K562 (cell line): Measurements from ENCODE around the gene GLIS1. TPM values are rescaled to one million over a fixed set of nuclear protein-coding genes. Genes with fewer than 3 reads are reported as not detected.

ENCODE experiments used
- ATAC-seq: fragments of 200-7000 bp; cut with Tn5 transposase; 3 replicates; pipeline ENCODE4 v1.9.1; 2020; ENCODE audit warnings: moderate library complexity
- BruUV-seq: library from RNA; stranded (reverse); fragments of 400-500 nt; replicated peaks from 2 replicates; lab custom pipeline; 2021; lab: Mats Ljungman, UMichigan
- CTCF ChIA-PET: fragments of 300-600 bp; formaldehyde crosslinking; extraction: SDS; loops from one replicate; lab custom pipeline; 2021; ENCODE audit warnings: low intra/inter-chr PET ratio; lab: Yijun Ruan, JAX
- POLR2A ChIA-PET: fragments of 300-600, 350-650 bp; sonication (Branson Sonifier 250); formaldehyde crosslinking; extraction: SDS; loops from one replicate; lab custom pipeline; 2021; ENCODE audit warnings: antibody characterized with exemption, inconsistent platforms; lab: Yijun Ruan, JAX
- DNase-seq, 4 experiments: peaks; one replicate each; pipeline versions ENCODE4 v3.0.0 to v3.0.0-alpha.2; 2011 to 2018; ENCODE audit warnings: low spot score in 3 of 4, mixed read lengths in 3 of 4; ENCODE audit errors: extremely low read depth in 1 of 4
- FAIRE-seq: peaks from 2 replicates; lab custom pipeline; 2011; peaks lifted over from hg19 to GRCh38; lab: Jason Lieb, UNC
- H2AFZ ChIP-seq: 2 replicates; pipeline ENCODE4 v1.6.0; 2011; ENCODE audit warnings: low read depth, low read length, control low read depth, inconsistent platforms
- H3K27ac ChIP-seq: fragments of 200-600 bp; 3 replicates; pipeline ENCODE4 v1.8.0; 2011; ENCODE audit warnings: low read depth, mild to moderate bottlenecking, control low read depth, inconsistent platforms, low read length, moderate library complexity, mixed read lengths; ENCODE audit errors: extremely low read depth
- H3K27me3 ChIP-seq, 2 experiments: fragments of 300-600 bp in 1 of 2; 2 replicates in 1 of 2; 3 replicates in 1 of 2; pipeline versions ENCODE4 v1.6.0 to v1.8.0; 2011; ENCODE audit warnings: inconsistent platforms in 2 of 2, low read length in 2 of 2, mild to moderate bottlenecking in 1 of 2, mixed read lengths in 1 of 2, moderate library complexity in 1 of 2; ENCODE audit not compliant: control insufficient read depth in 2 of 2, insufficient read depth in 2 of 2
- H3K36me3 ChIP-seq: fragments of 300-600 bp; 3 replicates; pipeline ENCODE4 v1.8.0; 2011; ENCODE audit warnings: mild to moderate bottlenecking, low read length, inconsistent platforms; ENCODE audit not compliant: control insufficient read depth, insufficient read depth
- H3K4me1 ChIP-seq, 2 experiments: fragments of 200-600 bp in 1 of 2; replicated peaks in 1 of 2; 2 replicates in 1 of 2; 3 replicates in 1 of 2; pipeline versions ENCODE4 v1.5.1 to v1.8.0; 2011; ENCODE audit warnings: inconsistent platforms in 2 of 2, low read length in 2 of 2, mild to moderate bottlenecking in 1 of 2, mixed read lengths in 1 of 2, moderate library complexity in 1 of 2; ENCODE audit not compliant: control insufficient read depth in 2 of 2, insufficient read depth in 2 of 2
- H3K4me2 ChIP-seq: 2 replicates; pipeline ENCODE4 v1.6.1; 2011; ENCODE audit warnings: low read length, control low read depth, inconsistent platforms, mixed read lengths; ENCODE audit not compliant: insufficient read depth
- H3K4me3 ChIP-seq: fragments of 200-600 bp; sonication (generic), shearing (Covaris generic); 2 replicates; pipeline ENCODE4 v1.5.1; 2016; ENCODE audit warnings: control low read depth, inconsistent platforms
- H3K79me2 ChIP-seq: fragments of 200-600 bp; 3 replicates; pipeline ENCODE4 v1.8.0; 2011; ENCODE audit warnings: low read length, inconsistent platforms; ENCODE audit not compliant: control insufficient read depth, insufficient read depth
- H3K9ac ChIP-seq, 2 experiments: 2 replicates each; pipeline versions ENCODE4 v1.6.0 to v1.6.1; 2011; ENCODE audit warnings: low read depth in 2 of 2, low read length in 2 of 2, control low read depth in 1 of 2, inconsistent platforms in 1 of 2, mild to moderate bottlenecking in 1 of 2, mixed read lengths in 1 of 2; ENCODE audit not compliant: insufficient read depth in 1 of 2
- H3K9me1 ChIP-seq: one replicate; pipeline ENCODE4 v1.6.0; 2011; ENCODE audit warnings: inconsistent platforms, mild to moderate bottlenecking, low read length, moderate library complexity; ENCODE audit not compliant: control insufficient read depth, insufficient read depth
- H3K9me3 ChIP-seq: replicated peaks from 2 replicates; pipeline ENCODE4 v1.5.1; 2011; ENCODE audit warnings: low read depth, low read length, inconsistent platforms; ENCODE audit not compliant: control insufficient read depth, insufficient read depth
- H4K20me1 ChIP-seq: replicated peaks from 2 replicates; pipeline ENCODE4 v1.6.1; 2011; ENCODE audit warnings: low read length, inconsistent platforms, mixed read lengths; ENCODE audit not compliant: control insufficient read depth, insufficient read depth
- ATF1 ChIP-seq, 2 experiments: fragments of 450-650 bp in 1 of 2; IDR thresholded peaks; 2 replicates each; pipeline ENCODE4 v1.6.1; 2016; ENCODE audit warnings: missing compliant biosample characterization in 1 of 2, missing genetic modification characterization in 1 of 2
- FOXA3 ChIP-seq, 2 experiments: fragments of 450-650 bp in 1 of 2; sonication (generic) in 1 of 2; formaldehyde crosslinking; IDR thresholded peaks in 1 of 2; conservative IDR thresholded peaks in 1 of 2; 2 replicates each; pipeline versions ENCODE4 v1.4.0 to v1.8.0; 2020 to 2022; ENCODE audit warnings: mild to moderate bottlenecking in 2 of 2, missing genetic modification reagents in 1 of 2
- HCFC1 ChIP-seq: IDR thresholded peaks from 2 replicates; pipeline ENCODE4 v1.6.1; 2012; ENCODE audit warnings: low read depth, low read length, improper control_type of control experiment
- ID3 ChIP-seq, 2 experiments: fragments of 250-450 bp in 1 of 2; fragments of 450-650 bp in 1 of 2; sonication (Bioruptor Pico) in 1 of 2; IDR thresholded peaks; 2 replicates each; pipeline versions ENCODE4 v1.6.1 to v1.8.0; 2016 to 2021; ENCODE audit warnings: mild to moderate bottlenecking in 2 of 2, moderate library complexity in 2 of 2, missing compliant biosample characterization in 1 of 2, missing genetic modification characterization in 1 of 2
- MITF ChIP-seq: IDR thresholded peaks from 2 replicates; pipeline ENCODE4 v1.6.1; 2014; ENCODE audit warnings: antibody characterized with exemption
- SNAPC5 ChIP-seq: fragments of 250-450 bp; sonication (Bioruptor Pico); IDR thresholded peaks from 2 replicates; pipeline ENCODE4 v1.8.0; 2021; ENCODE audit warnings: moderate library complexity, mild to moderate bottlenecking, inconsistent platforms
- ZNF324 ChIP-seq: fragments of 250-450 bp; sonication (Bioruptor Pico); IDR thresholded peaks from 2 replicates; pipeline ENCODE4 v1.4.0; 2020; ENCODE audit warnings: mild to moderate bottlenecking
- ZNF76 ChIP-seq: fragments of 250-450 bp; sonication (Bioruptor Pico); IDR thresholded peaks from 2 replicates; pipeline ENCODE4 v1.4.0; 2020; ENCODE audit warnings: mild to moderate bottlenecking, moderate library complexity, borderline replicate concordance
- WGBS: fragments of 100-300 bp; shearing (Covaris generic); methylation state at CpG from one replicate; pipeline ENCODE4 v1.1.6; 2016; ENCODE audit warnings: low coverage, mixed read lengths; ENCODE audit not compliant: insufficient coverage; ENCODE audit errors: missing lambda C conversion rate; 5-methylcytosine and 5-hydroxymethylcytosine counted together
- in situ Hi-C: fragments of 300-500 bp; cut with MboI; formaldehyde crosslinking; loops from 4 replicates; pipeline ENCODE4 v1.15.0; 2018; ENCODE audit warnings: inconsistent platforms, mixed read lengths
- intact Hi-C: fragments of 100-400 bp; cut with micrococcal nuclease; formaldehyde crosslinking; loops from 2 replicates; pipeline ENCODE4 v1.14.2; 2022
- polyA plus RNA-seq, 8 experiments: library from polyadenylated mRNA; depleted of rRNA in 4 of 8; stranded (reverse) in 5 of 8; unstranded in 3 of 8; fragments of >200 nt; fragmentation: Nextera tagmentation in 2 of 8; fragmentation: Illumina TruSeq in 1 of 8; extraction: Ambion mirVana in 2 of 8; extraction: Trizol in 1 of 8; gene quantifications; 2 replicates each; pipeline versions ENCODE4 v1.2.1 to v1.2.3, GENCODE V29; 2011 to 2014; ENCODE audit warnings: inconsistent platforms in 1 of 8, missing spikeins in 1 of 8
- total RNA-seq, 7 experiments: library from RNA; depleted of rRNA in 6 of 7; stranded (reverse); fragments of >200 nt in 6 of 7; fragmentation: Illumina TruSeq in 2 of 7; extraction: Trizol in 2 of 7; gene quantifications; 2 replicates each; pipeline versions ENCODE4 v1.2.1 to v1.2.3, GENCODE V29; 2011 to 2021; ENCODE audit warnings: low replicate concordance in 1 of 7

GLIS1 gene
- total and polyA plus RNA-seq, 9 of the 15 experiments (the other 6 are each of a cell fraction or from before 2014, with no cell fraction given) = not detected

DNA sequence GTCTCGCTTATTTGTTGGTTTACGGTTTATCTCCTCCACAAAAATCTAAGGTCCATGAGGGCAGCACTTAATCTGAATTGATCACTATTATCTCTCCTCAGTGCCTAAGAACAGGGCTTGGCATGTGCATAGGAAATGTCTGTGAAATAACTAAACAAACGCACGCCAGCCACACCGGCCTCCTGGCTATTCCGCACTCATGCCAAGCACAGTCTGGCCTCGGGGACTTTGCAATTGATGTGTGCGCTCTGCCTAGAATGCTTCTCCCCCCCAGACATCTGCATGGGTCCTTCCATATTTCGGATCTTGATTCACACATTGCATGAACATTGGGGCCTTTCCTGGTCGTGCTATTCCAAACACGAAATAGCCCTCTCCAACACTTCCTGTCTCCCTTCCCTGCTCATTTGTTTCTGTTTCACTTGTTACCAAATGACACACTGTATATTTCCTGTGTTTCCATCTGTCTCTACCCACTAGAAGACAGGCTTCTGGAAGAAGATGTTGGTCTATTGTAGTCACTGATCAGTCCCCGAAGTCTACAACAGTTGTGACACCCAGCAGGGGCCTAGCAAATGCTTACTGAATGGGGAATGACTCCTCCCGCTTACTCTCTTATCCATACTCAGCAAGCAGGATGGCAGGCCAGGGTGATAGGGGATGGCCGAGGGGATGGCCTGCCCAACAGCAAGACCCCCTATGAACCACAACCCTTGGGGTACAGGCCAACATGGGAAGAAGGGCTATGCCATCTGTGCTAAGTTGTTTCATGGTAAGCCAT lies 93.9 kb downstream of the GLIS1 start:
- FAIRE-seq (no peak), DNase-seq (no peak), ATAC-seq (no peak)
- CTCF ChIA-PET = no interaction called here
- in situ Hi-C loops = no loop called here
- H3K4me2 ChIP-seq = no peak overlapping the region
- no peaks in the 10 kb centered on the region for H3K79me2 ChIP-seq
- BruUV-seq = no TSS peak
- no peaks in the 10 kb centered on the region for H3K9me3 ChIP-seq
- no peak overlapping the region for H3K27ac ChIP-seq
- H3K9ac ChIP-seq = no peak overlapping the region
- no peaks in the 10 kb centered on the region for H3K9me1 ChIP-seq
- no peaks in the 10 kb centered on the region for H3K4me1 ChIP-seq
- intact Hi-C loops = no loop called here
- H3K36me3 ChIP-seq = no peaks in the 10 kb centered on the region
- POLR2A ChIA-PET = interaction anchor here (0.6 kb wide), 1 partner anchor 305 kb away, joined by 5 read pairs; no protein-coding TSS in a partner anchor
- no peak overlapping the region for H2AFZ ChIP-seq
- TF ChIP-seq ZNF76 (no peak), SNAPC5 (CRISPR knock-in tag) (no peak), MITF (no peak), ID3 (CRISPR knock-in tag; IDR thresholded peaks at IDR 0.05) (no peak), ID3 (tag; IDR thresholded peaks at IDR 0.05) (no peak), ATF1 (CRISPR knock-in tag; IDR thresholded peaks at IDR 0.05) (no peak), ATF1 (tag; IDR thresholded peaks at IDR 0.05) (no peak), HCFC1 (no peak), FOXA3 (CRISPR knock-in tag; conservative IDR thresholded peaks at IDR 0.05 in 1 of 2, IDR thresholded peaks at IDR 0.05 in 1 of 2) (no peak), ZNF324 (no peak)
- no peak overlapping the region for H3K4me3 ChIP-seq
- WGBS = 2% methylated on average over 14 of the region's 14 CpGs
- peaks cover 7% of the 10 kb centered on the region; the same call in 1 of the 2 replicates for H4K20me1 ChIP-seq
- H3K27me3 ChIP-seq = peaks cover 28 to 51% of the 10 kb centered on the region in 2 experiments
